ENCODE data around the gene PIP.

Gene PIP

DNA sequence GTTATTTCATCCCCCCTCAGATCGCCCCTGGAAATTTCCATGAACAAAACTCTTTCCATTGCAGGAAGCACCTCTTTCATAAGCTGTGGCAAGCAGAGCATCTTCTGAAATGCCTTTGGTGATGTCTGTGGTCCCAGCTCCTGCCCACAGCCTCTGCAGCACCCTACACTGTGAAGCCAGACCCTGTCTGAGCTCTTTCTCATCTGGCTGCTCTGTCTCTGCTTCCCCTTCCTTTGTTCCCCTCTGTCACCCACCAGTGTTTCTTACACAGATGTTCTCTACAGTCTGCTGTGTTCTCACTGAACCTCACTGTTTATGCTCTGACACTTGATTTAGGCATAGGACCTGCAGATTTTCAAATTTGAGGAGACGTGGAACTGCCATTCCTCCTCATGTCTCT, 49.5 kb downstream of the PIP start:
- TF ChIP-seq, protein P1, sequence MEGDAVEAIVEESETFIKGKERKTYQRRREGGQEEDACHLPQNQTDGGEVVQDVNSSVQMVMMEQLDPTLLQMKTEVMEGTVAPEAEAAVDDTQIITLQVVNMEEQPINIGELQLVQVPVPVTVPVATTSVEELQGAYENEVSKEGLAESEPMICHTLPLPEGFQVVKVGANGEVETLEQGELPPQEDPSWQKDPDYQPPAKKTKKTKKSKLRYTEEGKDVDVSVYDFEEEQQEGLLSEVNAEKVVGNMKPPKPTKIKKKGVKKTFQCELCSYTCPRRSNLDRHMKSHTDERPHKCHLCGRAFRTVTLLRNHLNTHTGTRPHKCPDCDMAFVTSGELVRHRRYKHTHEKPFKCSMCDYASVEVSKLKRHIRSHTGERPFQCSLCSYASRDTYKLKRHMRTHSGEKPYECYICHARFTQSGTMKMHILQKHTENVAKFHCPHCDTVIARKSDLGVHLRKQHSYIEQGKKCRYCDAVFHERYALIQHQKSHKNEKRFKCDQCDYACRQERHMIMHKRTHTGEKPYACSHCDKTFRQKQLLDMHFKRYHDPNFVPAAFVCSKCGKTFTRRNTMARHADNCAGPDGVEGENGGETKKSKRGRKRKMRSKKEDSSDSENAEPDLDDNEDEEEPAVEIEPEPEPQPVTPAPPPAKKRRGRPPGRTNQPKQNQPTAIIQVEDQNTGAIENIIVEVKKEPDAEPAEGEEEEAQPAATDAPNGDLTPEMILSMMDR (IDR thresholded peaks at IDR 0.05; ENCODE audit: control insufficient read depth, extremely low read depth, insufficient read depth) = no peak
- no peak overlapping the region for H3K4me3 ChIP-seq (ENCODE audit: low read depth, low read length)
- no peak for DNase-seq (ENCODE audit: low read depth)

DNA sequence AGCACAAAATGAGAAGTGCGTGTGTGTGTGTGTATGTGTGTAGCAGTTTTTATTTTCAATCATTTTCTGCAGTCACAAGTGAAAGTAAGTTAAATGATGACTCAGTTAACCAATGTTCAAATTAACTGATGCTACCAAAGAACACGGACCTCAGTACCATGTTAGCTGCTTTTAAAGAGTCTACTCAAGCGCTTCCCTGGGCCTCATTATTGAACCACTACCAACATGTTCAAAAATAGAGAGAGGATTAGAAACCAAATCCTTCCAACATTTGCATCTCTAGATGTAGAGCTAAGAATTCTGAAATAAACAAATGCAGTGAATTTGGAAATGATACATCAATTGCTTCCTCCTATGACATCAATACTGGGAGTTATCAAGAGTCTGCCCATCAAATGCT, 51.1 kb downstream of the PIP start, which contains the start of gene TAS2R39:
Gene TAS2R39, plus strand, starts transcription at position 396 of the 400 bp plus-strand sequence. Its CDS starts 0 bp downstream, at position 396.
- no peak within 1 kb of the TSS for H3K4me3 ChIP-seq (ENCODE audit: low read depth, low read length)
- TF ChIP-seq, protein P1 (IDR thresholded peaks at IDR 0.05; ENCODE audit: control insufficient read depth, extremely low read depth, insufficient read depth) = no peak
- no peak for DNase-seq (ENCODE audit: low read depth)

DNA sequence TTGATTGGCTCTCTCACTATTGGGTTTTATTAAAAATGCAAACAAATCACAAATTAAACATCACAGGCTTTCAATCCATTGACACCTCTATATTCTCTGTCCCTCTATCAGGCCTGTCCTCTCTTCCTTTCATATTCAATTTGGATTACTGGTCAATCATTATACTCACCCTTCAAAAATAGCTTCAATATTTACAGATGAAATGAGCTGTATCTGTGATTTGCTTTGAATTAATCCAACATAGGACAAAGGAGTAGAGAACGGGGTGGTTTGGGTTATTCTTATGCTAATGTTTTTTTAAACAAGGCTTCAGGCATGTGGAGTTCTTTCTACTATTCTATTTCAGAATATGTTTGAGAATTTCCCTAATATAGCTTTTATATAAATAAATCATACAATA, 53.7 kb downstream of the PIP start:
- H3K4me3 ChIP-seq (ENCODE audit: low read depth, low read length) = no peak overlapping the region
- no peak for DNase-seq (ENCODE audit: low read depth)
- TF ChIP-seq, protein P1 (IDR thresholded peaks at IDR 0.05; ENCODE audit: control insufficient read depth, extremely low read depth, insufficient read depth) = no peak

DNA sequence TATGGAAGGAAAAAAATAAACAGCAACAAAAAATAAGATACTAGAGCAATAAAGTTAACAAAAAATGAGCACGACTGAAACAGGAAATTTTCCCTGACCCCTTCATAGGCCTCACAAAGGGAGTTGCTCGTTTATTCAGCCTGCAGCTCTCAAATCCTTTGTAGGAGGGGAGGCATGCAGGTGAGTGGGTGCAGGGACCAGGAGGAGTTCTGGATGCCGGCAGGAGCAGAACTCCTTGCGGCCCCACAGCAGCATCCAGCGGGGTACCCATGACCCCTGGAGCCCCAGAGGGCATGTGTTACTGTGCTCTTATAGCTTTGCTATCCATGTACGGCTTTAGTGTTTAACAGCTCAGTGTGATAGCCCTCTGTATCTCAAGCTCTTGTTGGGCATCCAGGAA, 57.1 kb downstream of the PIP start:
- TF ChIP-seq, protein P1 (IDR thresholded peaks at IDR 0.05; ENCODE audit: control insufficient read depth, extremely low read depth, insufficient read depth) = no peak
- H3K4me3 ChIP-seq (ENCODE audit: low read depth, low read length) = no peak overlapping the region
- no peak for DNase-seq (ENCODE audit: low read depth)
